ENCODE data around the gene HACE1.
A peak's percentile ranks its signal among the peaks of the same experiment; 100 is the strongest.
"Not testable (repeated sequence)": the region's sequence is repeated elsewhere in the genome, so short reads cannot be mapped to it uniquely, and the experiment has no call there.

The HACE1 gene

GRCh38 chr6:104829183-104829958, 30.3 kb downstream of the HACE1 start:
- no peak for DNase-seq

- no peak for DNase-seq
These were observed 31.2 kb downstream of the HACE1 start for GRCh38 chr6:104828478-104828877.

GRCh38 chr6:104820820-104821219, 38.9 kb downstream of the HACE1 start:
- not testable (repeated sequence) for DNase-seq

GRCh38 chr6:104816125-104816524, 43.6 kb downstream of the HACE1 start:
- DNase-seq, result no peak

GRCh38 chr6:104814743-104815142, 45.0 kb downstream of the HACE1 start:
- no peak for DNase-seq

- DNase-seq, result no peak
These were observed 46.2 kb downstream of the HACE1 start for GRCh38 chr6:104813552-104813951.

- no peak for DNase-seq
These were observed 50.6 kb downstream of the HACE1 start for GRCh38 chr6:104809116-104809515.

- not testable (repeated sequence) for DNase-seq
These were observed 54.4 kb downstream of the HACE1 start for GRCh38 chr6:104805335-104805734.

- DNase-seq, result no peak
These were observed 60.5 kb downstream of the HACE1 start for GRCh38 chr6:104799134-104799657.

GRCh38 chr6:104796031-104796785, 63.5 kb downstream of the HACE1 start:
- DNase-seq, result no peak

- no peak for DNase-seq
These were observed 64.4 kb downstream of the HACE1 start for GRCh38 chr6:104795363-104795762.

GRCh38 chr6:104789770-104790190, 69.9 kb downstream of the HACE1 start:
- peak; percentile 4 for DNase-seq

- no peak for DNase-seq
These were observed 71.3 kb downstream of the HACE1 start for GRCh38 chr6:104788400-104788799.

GRCh38 chr6:104787305-104787704, 72.4 kb downstream of the HACE1 start:
- no peak for DNase-seq

- DNase-seq, result no peak
These were observed 74.8 kb downstream of the HACE1 start for GRCh38 chr6:104784884-104785283.

GRCh38 chr6:104771258-104771832, 88.4 kb downstream of the HACE1 start:
- DNase-seq, result no peak

GRCh38 chr6:104768906-104769305, 90.8 kb downstream of the HACE1 start:
- DNase-seq, result no peak

- DNase-seq, result no peak
These were observed 93.1 kb downstream of the HACE1 start for GRCh38 chr6:104766595-104766994.

GRCh38 chr6:104754788-104755409, 104.8 kb downstream of the HACE1 start:
- DNase-seq, result no peak

- DNase-seq, result no peak
These were observed 106.5 kb downstream of the HACE1 start for GRCh38 chr6:104753251-104753650.

GRCh38 chr6:104750449-104750848, 109.3 kb downstream of the HACE1 start:
- no peak for DNase-seq

GRCh38 chr6:104739124-104739523, 120.6 kb downstream of the HACE1 start:
- not testable (repeated sequence) for DNase-seq

GRCh38 chr6:104737567-104737966, 122.2 kb downstream of the HACE1 start:
- DNase-seq, result not testable (repeated sequence)
